SK-N-SH (cell line): ENCODE results near the gene SCGB3A1. TPM values are rescaled to one million over a fixed set of nuclear protein-coding genes. Genes with fewer than 3 reads are reported as not detected.

Experiments used
- CTCF ChIA-PET: fragments of 300-600, 350-600 bp; formaldehyde crosslinking; extraction: SDS; loops from one replicate; lab custom pipeline; 2021; lab: Yijun Ruan, JAX
- POLR2A ChIA-PET: fragments of 350-600 bp; sonication (Branson Sonifier 250); formaldehyde crosslinking; extraction: SDS; loops from one replicate; lab custom pipeline; 2020; ENCODE audit warnings: antibody characterized with exemption, inconsistent platforms; lab: Yijun Ruan, JAX
- DNase-seq: peaks from one replicate; pipeline ENCODE4 v3.0.0; 2012
- H2AFZ ChIP-seq: fragments of 200-600 bp; sonication (generic); 2 replicates; pipeline ENCODE4 v1.8.1; 2016; ENCODE audit warnings: antibody characterized with exemption, mild to moderate bottlenecking, low read depth
- H3F3A ChIP-seq: fragments of 200-600 bp; sonication (generic); replicated peaks from 2 replicates; pipeline ENCODE3; 2016; ENCODE audit warnings: antibody characterized with exemption, mild to moderate bottlenecking; ENCODE audit not compliant: insufficient read depth
- H3K27ac ChIP-seq, 2 experiments: fragments of 200-500 bp in 1 of 2; fragments of 200-600 bp in 1 of 2; sonication (Bioruptor generic) in 1 of 2; sonication (generic), shearing (Covaris generic) in 1 of 2; 2 replicates each; pipeline versions ENCODE4 v1.5.1 to v1.6.1; 2014 to 2016; ENCODE audit warnings: low read depth in 2 of 2, inconsistent platforms in 1 of 2, low read length in 1 of 2, mild to moderate bottlenecking in 1 of 2, mixed read lengths in 1 of 2
- H3K27me3 ChIP-seq: fragments of 200-600 bp; sonication (generic), shearing (Covaris generic); 2 replicates; pipeline ENCODE4 v1.6.1; 2016; ENCODE audit warnings: mixed run types; ENCODE audit not compliant: insufficient read depth
- H3K36me3 ChIP-seq, 2 experiments: fragments of 200-500 bp in 1 of 2; fragments of 200-600 bp in 1 of 2; sonication (Bioruptor generic) in 1 of 2; sonication (generic) in 1 of 2; replicated peaks in 1 of 2; 2 replicates each; pipeline versions ENCODE3 to v1.5.1; 2014 to 2016; ENCODE audit warnings: low read length in 1 of 2, mild to moderate bottlenecking in 1 of 2; ENCODE audit not compliant: insufficient read depth in 2 of 2, control insufficient read depth in 1 of 2
- H3K4me1 ChIP-seq, 2 experiments: fragments of 200-500 bp in 1 of 2; fragments of 200-600 bp in 1 of 2; sonication (Bioruptor generic) in 1 of 2; sonication (generic), shearing (Covaris generic) in 1 of 2; 2 replicates each; pipeline versions ENCODE4 v1.5.1 to v1.6.1; 2014 to 2016; ENCODE audit warnings: low read depth in 1 of 2, low read length in 1 of 2, mixed run types in 1 of 2; ENCODE audit not compliant: insufficient read depth in 2 of 2, control insufficient read depth in 1 of 2
- H3K4me2 ChIP-seq: fragments of 200-600 bp; sonication (generic), shearing (Covaris generic); 2 replicates; pipeline ENCODE4 v1.6.1; 2017; ENCODE audit warnings: mixed run types
- H3K4me3 ChIP-seq, 2 experiments: fragments of 200-500 bp in 1 of 2; fragments of 200-600 bp in 1 of 2; sonication (Bioruptor generic) in 1 of 2; sonication (generic), shearing (Covaris generic) in 1 of 2; 2 replicates each; pipeline versions ENCODE4 v1.5.1 to v1.8.1; 2014 to 2016; ENCODE audit warnings: low read depth in 2 of 2, inconsistent platforms in 1 of 2, low read length in 1 of 2, mild to moderate bottlenecking in 1 of 2, mixed read lengths in 1 of 2, moderate library complexity in 1 of 2
- H3K79me2 ChIP-seq: fragments of 200-600 bp; sonication (generic); 2 replicates; pipeline ENCODE4 v1.8.1; 2017; ENCODE audit warnings: mild to moderate bottlenecking; ENCODE audit not compliant: insufficient read depth
- H3K9ac ChIP-seq: fragments of 200-600 bp; sonication (generic); 2 replicates; pipeline ENCODE4 v1.6.1; 2017; ENCODE audit warnings: mixed run types
- H3K9me2 ChIP-seq: fragments of 200-600 bp; sonication (generic); 2 replicates; pipeline ENCODE4 v1.6.1; 2017; ENCODE audit warnings: mixed run types
- H3K9me3 ChIP-seq: fragments of 200-600 bp; sonication (generic); 2 replicates; pipeline ENCODE4 v1.6.1; 2017; ENCODE audit warnings: mixed run types, mild to moderate bottlenecking, moderate library complexity
- H4K20me1 ChIP-seq: fragments of 200-600 bp; sonication (generic); 2 replicates; pipeline ENCODE4 v1.6.1; 2017; ENCODE audit warnings: mild to moderate bottlenecking, mixed run types; ENCODE audit not compliant: insufficient read depth
- FOSL2 ChIP-seq: IDR thresholded peaks from 2 replicates; pipeline ENCODE4 v1.4.0; 2012; ENCODE audit warnings: low read depth, mild to moderate bottlenecking, moderate library complexity, borderline replicate concordance
- FOXM1 ChIP-seq: IDR thresholded peaks from 2 replicates; pipeline ENCODE4 v1.4.0; 2012; ENCODE audit warnings: low read depth, mild to moderate bottlenecking
- GABPA ChIP-seq: IDR thresholded peaks from 2 replicates; pipeline ENCODE4 v1.4.0; 2012; ENCODE audit warnings: low read depth, mild to moderate bottlenecking
- GATA2 ChIP-seq: sonication (generic); formaldehyde crosslinking; IDR thresholded peaks from 2 replicates; pipeline ENCODE4 v1.5.0; 2020; ENCODE audit warnings: mild to moderate bottlenecking, missing genetic modification reagents
- JUND ChIP-seq: IDR thresholded peaks from 2 replicates; pipeline ENCODE4 v1.4.0; 2012
- NFIC ChIP-seq: IDR thresholded peaks from 2 replicates; pipeline ENCODE4 v1.4.0; 2012; ENCODE audit warnings: borderline replicate concordance
- NRF1 ChIP-seq: IDR thresholded peaks from 2 replicates; pipeline ENCODE4 v1.6.1; 2012; ENCODE audit warnings: low read depth, mild to moderate bottlenecking, low read length
- RAD21 ChIP-seq: IDR thresholded peaks from 2 replicates; pipeline ENCODE4 v1.6.1; 2012; ENCODE audit warnings: mild to moderate bottlenecking, low read length
- RFX5 ChIP-seq: IDR thresholded peaks from 2 replicates; pipeline ENCODE4 v1.6.1; 2012; ENCODE audit warnings: mild to moderate bottlenecking, improper control_type of control experiment, low read length
- RXRA ChIP-seq: IDR thresholded peaks from 2 replicates; pipeline ENCODE4 v1.4.0; 2012; ENCODE audit warnings: low read depth, mild to moderate bottlenecking, borderline replicate concordance
- TAF1 ChIP-seq: IDR thresholded peaks from 2 replicates; pipeline ENCODE4 v1.6.1; 2012; ENCODE audit warnings: low read depth, mild to moderate bottlenecking, low read length, moderate library complexity, borderline replicate concordance
- TCF12 ChIP-seq: IDR thresholded peaks from 2 replicates; pipeline ENCODE4 v1.4.0; 2012
- TEAD4 ChIP-seq: IDR thresholded peaks from 2 replicates; pipeline ENCODE4 v1.4.0; 2012; ENCODE audit warnings: mild to moderate bottlenecking, borderline replicate concordance; ENCODE audit not compliant: insufficient read depth
- WGBS: methylation state at CpG from one replicate; pipeline ENCODE4 v1.1.6; 2017; ENCODE audit warnings: low lambda C conversion rate; 5-methylcytosine and 5-hydroxymethylcytosine counted together
- polyA plus RNA-seq, 3 experiments: library from polyadenylated mRNA; depleted of rRNA; stranded (reverse); fragments of >200 nt; gene quantifications; 2 replicates each; pipeline ENCODE4 v1.2.3, GENCODE V29; 2012
- TF ChIP-seq, protein P1 (sequence below): fragments of 150-350 bp; IDR thresholded peaks from 2 replicates; pipeline ENCODE4 v1.6.1; 2017; ENCODE audit warnings: antibody characterized with exemption, low read length, low read depth, borderline replicate concordance
- TF ChIP-seq, protein P2 (sequence below): IDR thresholded peaks from 2 replicates; pipeline ENCODE4 v1.4.0; 2012; ENCODE audit warnings: low read depth
- TF ChIP-seq, protein P3 (sequence below): fragments of 150-350 bp; IDR thresholded peaks from 2 replicates; pipeline ENCODE4 v1.6.1; 2016; ENCODE audit warnings: mild to moderate bottlenecking, low read depth, low read length

SCGB3A1 gene
- polyA plus RNA-seq, 1 of the 3 experiments (the other 2 are of a cell fraction) = not detected

DNA sequence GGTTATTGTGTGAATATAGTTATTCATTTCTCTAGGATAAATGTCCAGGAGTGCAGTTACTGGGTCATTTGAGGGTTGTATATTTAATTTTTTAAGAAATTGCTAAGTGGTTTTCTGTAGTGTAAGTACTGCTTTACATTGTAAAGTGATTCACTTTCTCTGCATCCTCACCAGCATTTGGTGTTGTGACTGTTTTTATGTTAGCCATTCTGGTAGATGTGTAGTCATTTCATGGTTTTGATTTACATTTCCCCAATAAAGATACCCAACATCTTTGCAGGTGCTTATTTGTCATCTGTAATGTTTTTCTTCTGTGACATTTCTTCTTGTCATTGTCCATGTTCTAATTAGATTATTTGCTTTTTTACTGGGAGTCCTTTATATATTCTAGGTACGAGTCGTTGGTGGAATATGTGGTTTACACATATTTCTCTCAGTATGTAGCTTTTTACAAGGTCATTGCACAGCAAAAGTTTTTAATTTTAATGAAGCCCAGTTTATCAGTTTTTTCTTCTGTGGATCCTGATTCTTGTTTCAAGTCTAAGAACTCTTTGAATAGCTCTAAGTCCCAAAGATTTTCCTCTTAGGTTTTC, 34.0 kb downstream of the SCGB3A1 start:
- ChIA-PET POLR2A (no interaction called here), CTCF (no interaction called here)
- Histone ChIP-seq H3K9me2 (no peaks in the 10 kb centered on the region), H3K4me1 (no peaks in the 10 kb centered on the region; a peak in 2 of 4 replicates), H3K27ac (no peak overlapping the region; a peak in 1 of 4 replicates), H3K4me2 (no peak overlapping the region), H3K27me3 (no peaks in the 10 kb centered on the region), H3K4me3 (no peak overlapping the region), H3K36me3 (peaks cover 18 to 25% of the 10 kb centered on the region in 2 experiments), H3K79me2 (peaks cover 50% of the 10 kb centered on the region), H3F3A (no peaks in the 10 kb centered on the region), H3K9me3 (no peaks in the 10 kb centered on the region)
- no peak for DNase-seq
- TF ChIP-seq RXRA (no peak), TCF12 (no peak), GATA2 (CRISPR knock-in tag) (no peak), NFIC (no peak), NRF1 (no peak), RFX5 (no peak), FOSL2 (no peak), RAD21 (no peak), JUND (no peak), TEAD4 (no peak), GABPA (no peak), TAF1 (no peak), FOXM1 (no peak)
- TF ChIP-seq, protein P1, sequence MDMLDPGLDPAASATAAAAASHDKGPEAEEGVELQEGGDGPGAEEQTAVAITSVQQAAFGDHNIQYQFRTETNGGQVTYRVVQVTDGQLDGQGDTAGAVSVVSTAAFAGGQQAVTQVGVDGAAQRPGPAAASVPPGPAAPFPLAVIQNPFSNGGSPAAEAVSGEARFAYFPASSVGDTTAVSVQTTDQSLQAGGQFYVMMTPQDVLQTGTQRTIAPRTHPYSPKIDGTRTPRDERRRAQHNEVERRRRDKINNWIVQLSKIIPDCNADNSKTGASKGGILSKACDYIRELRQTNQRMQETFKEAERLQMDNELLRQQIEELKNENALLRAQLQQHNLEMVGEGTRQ = no peak
- TF ChIP-seq, protein P2, sequence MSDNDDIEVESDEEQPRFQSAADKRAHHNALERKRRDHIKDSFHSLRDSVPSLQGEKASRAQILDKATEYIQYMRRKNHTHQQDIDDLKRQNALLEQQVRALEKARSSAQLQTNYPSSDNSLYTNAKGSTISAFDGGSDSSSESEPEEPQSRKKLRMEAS = no peak
- TF ChIP-seq, protein P3, sequence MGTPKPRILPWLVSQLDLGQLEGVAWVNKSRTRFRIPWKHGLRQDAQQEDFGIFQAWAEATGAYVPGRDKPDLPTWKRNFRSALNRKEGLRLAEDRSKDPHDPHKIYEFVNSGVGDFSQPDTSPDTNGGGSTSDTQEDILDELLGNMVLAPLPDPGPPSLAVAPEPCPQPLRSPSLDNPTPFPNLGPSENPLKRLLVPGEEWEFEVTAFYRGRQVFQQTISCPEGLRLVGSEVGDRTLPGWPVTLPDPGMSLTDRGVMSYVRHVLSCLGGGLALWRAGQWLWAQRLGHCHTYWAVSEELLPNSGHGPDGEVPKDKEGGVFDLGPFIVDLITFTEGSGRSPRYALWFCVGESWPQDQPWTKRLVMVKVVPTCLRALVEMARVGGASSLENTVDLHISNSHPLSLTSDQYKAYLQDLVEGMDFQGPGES = no peak
- TF ChIP-seq, all 33 proteins: peak for 0
- 88% methylated on average over 2 of the region's 2 CpGs for WGBS
- Histone ChIP-seq H2AFZ (no peak overlapping the region), H3K9ac (no peak overlapping the region), H4K20me1 (peaks cover 3% of the 10 kb centered on the region; the same call in 1 of the 2 replicates)
